HG03159 (cell line): ENCODE results near the gene CAPN3.

Experiments used
- ATAC-seq: cut with Tn5 transposase; IDR thresholded peaks from one replicate; pipeline ENCODE4 v1.9.1; 2021; ENCODE audit warnings: mild to moderate bottlenecking, moderate library complexity; ENCODE audit not compliant: unreplicated experiment

Gene CAPN3

DNA sequence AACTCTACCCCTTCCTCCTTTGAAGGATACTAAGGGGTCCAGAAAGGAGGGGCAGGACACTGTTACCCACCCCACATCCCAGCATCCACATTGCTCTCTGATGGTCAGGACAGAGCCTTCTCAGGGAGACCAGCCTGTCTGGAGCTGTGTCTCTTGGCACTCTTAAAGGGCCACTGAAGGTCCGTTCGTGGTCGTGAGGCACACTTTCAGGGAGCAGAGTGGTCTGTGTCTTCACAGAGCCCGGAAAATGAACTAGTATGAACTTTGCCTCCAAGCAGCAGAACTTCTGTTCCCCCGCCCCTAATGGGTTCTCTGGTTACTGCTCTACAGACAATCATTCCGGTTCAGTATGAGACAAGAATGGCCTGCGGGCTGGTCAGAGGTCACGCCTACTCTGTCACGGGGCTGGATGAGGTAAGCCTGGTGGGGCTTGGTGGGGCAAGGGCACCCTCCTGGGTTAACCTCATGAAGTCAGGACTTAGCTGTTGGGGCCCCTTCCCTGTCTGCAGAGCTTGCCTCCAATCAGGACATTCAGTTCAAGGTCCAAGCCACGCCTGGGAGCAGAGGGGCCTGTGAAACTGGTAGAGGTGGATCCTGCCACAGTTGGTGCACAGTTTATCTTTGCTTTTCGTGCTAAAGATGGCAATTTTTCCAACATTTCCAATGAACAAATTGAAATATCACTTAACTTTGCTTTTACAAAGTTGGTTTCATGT, 33.2 kb downstream of the CAPN3 start:
- ATAC-seq, result no peak

DNA sequence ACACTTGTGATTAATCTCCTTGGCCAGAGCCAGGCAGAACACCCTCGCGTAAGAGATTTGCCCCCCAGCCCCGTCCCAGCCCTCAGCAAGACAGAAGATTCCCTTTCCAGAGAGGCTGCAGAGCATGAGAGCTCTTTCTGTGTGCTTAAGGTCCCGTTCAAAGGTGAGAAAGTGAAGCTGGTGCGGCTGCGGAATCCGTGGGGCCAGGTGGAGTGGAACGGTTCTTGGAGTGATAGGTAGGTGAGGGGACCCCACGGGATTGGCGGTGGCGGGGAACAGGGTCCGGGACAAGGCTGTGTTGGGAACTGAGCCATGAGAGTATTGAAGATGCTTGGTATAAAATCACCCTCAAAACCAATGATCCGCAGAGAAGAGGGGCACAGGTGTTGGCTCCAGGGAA, 34.8 kb downstream of the CAPN3 start:
- ATAC-seq, result no peak

DNA sequence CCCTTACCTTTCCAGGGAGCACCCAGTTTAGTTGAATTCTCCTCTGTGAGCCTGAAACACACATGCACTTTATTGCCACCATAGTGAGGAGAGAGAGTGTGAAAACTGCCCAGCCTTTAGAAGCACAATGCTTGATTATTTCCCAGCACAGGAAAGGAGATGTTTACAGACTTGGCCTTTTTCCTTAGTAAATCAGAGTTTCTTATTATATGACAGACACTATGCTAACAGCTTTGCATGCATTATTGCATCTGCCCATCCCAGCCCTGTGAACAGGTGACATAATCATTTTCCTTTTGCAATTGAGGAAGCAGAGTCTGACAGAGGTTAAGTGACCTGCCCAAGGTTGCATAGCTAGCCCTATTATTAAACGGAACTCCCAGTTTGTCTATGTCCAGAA, 36.5 kb downstream of the CAPN3 start:
- ATAC-seq, result no peak

DNA sequence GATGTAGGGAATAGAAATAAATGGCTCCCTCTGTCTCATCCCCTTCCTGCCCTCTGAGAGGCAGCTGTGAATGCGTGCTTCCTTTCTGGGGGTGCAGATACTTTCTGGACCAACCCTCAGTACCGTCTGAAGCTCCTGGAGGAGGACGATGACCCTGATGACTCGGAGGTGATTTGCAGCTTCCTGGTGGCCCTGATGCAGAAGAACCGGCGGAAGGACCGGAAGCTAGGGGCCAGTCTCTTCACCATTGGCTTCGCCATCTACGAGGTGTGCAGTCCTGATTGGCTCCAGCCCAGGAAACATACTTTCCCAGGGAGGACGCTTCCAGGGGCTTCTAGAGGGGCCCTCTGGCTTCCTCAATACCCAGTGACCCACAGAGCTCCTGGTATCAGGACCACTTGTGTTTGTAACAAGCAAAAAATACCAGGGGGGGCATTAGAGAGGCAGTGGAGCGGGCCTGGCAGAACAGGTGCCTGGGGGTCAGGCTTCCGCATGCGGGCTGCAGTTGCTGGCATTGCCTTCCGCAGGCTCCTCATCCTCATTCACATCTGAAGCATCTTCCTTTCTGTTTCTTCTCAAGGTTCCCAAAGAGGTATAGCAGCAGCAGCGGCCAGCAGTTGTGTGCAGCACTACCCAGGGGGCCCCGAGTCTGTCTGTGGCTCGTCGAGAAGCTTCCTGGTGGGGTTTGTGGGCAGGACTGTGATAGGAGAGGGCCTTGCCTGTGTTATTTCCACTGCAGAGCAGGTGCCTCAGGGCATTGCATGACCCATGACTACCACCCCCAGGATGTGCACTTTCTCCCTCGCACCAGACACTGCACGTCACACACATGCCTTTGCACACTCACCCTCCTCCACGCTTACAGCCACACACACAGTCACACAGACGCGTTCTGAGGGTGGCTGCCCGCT, 42.5 kb downstream of the CAPN3 start:
- ATAC-seq, result no peak

DNA sequence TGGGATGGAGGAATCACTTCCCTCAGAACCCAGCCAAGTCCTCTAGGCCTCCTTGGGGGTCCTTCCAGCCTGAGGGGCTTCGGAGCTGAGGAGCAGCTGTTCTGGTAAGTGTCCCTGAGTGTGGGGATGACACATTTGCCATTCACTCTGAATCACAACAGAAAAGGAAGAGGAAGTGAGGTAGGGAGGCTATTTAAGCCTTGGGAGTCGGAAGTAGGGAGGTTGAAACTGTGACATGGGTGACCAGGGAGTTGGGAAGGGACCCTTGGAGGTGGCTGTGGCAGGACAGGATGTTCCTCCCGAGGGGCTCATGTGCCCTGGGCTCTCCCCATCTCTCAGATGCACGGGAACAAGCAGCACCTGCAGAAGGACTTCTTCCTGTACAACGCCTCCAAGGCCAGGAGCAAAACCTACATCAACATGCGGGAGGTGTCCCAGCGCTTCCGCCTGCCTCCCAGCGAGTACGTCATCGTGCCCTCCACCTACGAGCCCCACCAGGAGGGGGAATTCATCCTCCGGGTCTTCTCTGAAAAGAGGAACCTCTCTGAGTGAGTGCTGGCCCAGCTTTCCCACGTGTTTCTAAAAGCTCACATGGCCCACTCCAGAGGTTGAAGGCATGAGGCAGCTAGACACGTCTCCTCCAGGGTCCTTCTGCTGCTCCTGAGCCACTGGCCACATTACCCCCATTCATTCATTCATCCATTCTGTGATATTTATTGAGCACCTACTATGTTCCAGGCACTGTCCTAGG, 43.3 kb downstream of the CAPN3 start:
- no peak for ATAC-seq

DNA sequence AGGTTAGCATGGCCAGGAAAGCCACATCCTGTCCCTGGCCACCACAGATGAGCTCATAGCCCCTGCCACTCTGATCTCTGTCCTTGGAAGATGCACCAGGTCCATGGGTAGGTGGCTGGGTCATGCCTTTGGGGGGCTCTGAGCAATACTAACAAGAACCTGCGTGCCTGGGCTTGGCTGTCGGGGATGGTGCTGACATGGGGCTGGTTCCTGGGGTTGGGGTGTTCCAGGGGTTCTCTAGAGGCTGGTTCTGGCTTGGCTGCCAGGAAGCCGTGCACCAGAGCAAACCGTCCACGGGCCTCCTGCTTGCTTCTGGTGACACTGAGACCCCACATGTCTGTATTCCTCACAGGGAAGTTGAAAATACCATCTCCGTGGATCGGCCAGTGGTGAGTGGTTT, 44.1 kb downstream of the CAPN3 start:
- ATAC-seq, result no peak

DNA sequence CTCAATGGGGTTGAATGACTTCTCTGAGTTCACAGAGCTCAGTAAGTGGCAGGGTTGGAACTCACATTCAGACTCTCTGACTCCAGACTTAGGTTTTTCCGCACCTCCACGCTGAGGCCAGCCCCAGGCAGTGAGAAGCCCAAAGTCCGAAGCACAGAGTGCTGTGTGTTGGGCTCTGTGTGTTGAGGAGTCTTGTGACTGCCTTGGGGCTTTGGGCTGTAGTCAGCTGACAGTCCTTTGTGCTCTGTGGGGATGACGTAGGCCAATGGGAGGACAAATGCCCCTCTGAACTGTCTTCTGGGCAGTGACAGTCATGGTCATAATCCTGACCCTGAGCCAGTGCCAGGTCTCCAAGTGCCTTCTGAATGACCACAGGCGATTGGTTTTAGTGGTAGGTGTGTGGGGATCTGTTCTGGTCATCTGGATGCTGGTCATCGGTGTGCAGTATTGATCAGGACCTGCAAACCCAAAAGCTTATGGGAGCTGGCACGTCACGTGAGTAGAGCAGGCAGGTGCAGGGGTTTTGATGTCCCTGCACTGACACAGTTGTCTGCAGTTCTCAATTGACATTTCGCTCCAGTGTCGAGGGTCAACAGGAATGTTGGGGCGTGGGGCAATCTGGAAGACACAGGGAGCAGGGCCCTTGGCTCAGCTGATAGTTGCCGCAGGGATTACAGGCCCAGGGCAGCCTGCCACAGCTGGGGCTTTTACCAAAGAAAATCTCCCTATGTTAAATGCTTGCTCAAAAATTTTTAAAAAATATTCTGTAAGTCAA, 45.3 kb downstream of the CAPN3 start:
- ATAC-seq, result no peak

DNA sequence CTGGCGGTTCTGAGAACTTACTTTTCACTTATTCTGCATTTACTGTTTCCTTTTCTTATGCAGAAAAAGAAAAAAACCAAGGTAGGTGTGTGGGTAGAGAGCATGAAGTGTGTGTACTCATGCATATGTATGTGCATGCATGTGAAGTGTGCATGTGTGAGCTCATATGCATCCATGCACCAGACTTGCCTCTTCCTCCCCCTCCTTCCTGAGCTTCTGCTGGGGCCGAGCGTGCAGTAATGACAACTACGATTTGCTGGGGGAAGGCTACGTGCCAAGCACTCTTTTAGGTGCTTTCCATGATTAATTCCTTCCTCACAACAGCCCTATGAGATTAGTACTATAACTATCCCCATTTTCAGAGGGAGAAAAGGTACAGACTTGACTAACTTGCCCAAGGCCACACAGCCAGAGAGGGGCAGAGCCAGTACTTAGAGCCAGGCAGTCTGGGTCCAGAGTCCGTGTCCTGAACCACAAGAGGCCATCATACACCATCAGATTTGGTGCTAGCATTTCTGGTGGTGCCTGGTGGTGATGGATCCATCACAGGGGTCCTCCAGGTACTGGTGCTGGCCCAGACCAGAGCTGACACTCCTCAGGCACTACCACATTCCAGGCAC, 46.7 kb downstream of the CAPN3 start:
- no peak for ATAC-seq

DNA sequence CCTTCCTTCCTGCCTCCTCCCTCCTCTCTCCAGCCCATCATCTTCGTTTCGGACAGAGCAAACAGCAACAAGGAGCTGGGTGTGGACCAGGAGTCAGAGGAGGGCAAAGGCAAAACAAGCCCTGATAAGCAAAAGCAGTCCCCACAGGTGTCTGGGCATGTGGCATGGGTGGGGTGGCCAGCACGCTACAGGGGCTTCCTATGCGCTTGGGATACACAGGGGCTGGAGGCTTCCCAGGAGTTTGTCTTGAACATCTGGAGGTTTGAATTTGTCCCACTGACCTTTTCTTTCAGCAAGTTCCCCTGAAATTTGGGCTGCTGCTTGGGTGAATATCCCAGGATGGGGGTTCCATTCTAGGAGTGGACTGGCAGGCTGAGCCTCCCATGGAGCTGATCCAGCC, 48.9 kb downstream of the CAPN3 start:
- ATAC-seq, result no peak

DNA sequence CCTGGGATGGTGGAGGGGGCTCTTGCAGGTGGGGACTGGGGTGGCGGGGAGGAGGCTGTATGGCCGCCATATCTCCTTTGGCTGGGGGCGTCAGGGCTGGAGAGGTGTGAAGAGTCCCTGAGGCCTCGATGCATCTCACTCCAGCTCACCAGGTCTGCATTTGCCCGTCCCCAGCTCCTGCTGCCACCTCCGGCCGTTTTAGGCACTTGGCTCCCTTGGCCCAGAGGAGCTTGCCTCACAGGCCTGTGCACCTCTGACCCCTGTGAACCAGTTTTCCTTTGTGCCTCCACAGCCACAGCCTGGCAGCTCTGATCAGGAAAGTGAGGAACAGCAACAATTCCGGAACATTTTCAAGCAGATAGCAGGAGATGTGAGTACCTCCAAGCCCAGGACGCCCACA, 49.7 kb downstream of the CAPN3 start:
- ATAC-seq, result no peak

DNA sequence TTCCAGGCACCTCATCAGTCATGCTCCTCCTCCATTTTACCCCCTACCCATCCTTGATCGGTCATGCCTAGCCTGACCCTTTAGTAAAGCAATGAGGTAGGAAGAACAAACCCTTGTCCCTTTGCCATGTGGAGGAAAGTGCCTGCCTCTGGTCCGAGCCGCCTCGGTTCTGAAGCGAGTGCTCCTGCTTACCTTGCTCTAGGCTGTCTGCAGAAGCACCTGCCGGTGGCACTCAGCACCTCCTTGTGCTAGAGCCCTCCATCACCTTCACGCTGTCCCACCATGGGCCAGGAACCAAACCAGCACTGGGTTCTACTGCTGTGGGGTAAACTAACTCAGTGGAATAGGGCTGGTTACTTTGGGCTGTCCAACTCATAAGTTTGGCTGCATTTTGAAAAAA, 52.6 kb downstream of the CAPN3 start:
- ATAC-seq, result no peak

DNA sequence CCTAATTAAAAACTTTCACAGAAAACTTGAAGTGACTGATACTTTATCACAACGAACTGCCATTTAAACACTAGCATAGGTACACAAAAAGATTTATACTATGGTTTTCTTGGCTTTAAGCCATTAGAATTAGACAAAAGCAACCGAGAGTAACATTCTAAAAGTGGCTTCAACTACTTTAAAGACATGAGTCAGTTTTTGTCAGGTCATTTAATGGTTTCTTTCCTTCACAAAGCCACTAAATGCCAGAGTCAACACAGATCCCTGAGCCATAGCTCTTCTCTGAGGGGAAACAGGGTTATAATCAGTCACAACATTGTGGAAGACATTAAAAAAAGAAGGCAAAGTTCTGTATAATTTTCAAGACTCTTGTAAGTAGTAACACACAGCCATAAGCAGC, 54.6 kb downstream of the CAPN3 start:
- ATAC-seq, result no peak

DNA sequence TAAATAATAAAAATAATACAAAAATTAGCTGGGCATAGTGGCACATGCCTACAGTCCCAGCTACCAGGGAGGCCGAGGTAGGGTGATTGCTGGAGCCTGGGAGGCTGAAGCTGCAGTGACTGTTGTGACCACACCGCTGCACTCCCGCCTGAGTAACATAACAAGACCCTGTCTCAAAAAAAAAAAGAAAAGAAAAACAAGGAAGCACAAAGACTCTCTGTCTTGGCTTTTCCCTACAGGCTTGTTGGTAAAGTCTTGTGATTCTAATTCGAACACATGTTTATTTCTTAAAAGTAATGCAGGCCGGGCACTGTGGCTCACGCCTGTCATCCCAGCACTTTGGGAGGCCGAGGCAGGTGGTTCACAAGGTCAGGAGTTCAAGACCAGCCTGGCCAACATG, 60.1 kb downstream of the CAPN3 start:
- no peak for ATAC-seq

DNA sequence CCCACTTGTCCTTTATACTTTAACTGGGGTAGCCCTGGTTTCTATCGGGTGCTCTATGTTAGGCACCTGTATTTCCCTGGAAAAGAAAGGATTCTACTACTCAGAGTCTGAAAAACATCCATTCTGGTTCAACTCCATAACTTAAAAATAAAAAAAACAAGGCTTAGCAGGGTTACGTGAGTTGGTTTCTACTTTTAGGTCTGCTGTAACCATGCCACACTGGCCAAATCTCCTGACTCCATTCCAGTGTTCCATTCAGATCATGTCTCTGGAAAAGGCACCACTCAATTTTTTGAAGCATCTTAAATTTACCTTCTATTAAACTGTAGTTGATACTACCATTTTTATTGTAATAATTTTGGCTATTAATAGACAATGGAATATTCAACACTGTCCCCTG, 62.1 kb downstream of the CAPN3 start:
- ATAC-seq, result no peak

DNA sequence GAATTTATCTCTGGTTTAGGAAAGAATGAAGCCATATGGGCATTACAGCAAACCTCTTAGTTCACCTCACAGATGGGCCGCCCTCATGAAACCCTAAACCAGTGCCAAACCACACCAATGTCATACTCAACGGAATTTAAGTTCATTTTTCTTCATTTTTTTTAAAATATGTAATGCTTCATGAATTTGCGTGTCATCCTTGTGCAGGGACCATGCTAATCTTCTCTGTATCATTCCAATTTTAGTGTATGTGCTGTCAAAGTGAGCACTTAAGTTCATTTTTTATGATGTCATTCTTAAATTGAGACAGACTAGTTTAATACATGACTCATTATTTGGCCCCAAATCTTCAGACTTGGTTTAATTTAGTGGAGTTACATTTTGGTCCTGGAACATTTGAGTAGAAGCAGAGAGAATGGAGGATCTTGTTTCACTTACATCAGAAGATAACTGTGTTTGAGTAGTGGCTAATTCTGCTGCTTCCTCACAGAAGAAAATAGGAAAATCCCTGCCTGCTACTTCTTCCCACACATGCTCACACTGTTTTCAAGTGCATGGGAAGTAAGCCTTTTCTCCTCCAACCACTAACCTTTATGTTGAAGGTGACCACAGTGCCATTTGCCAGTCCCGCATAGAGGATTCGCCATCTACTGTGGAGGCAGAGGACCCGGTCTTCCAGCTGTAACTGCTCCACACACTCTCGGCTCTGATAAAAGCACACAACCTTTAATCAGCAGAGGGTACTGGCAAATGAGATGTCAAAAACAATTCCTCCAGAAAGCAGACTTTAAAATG, 68.3 kb downstream of the CAPN3 start:
- ATAC-seq, result no peak

DNA sequence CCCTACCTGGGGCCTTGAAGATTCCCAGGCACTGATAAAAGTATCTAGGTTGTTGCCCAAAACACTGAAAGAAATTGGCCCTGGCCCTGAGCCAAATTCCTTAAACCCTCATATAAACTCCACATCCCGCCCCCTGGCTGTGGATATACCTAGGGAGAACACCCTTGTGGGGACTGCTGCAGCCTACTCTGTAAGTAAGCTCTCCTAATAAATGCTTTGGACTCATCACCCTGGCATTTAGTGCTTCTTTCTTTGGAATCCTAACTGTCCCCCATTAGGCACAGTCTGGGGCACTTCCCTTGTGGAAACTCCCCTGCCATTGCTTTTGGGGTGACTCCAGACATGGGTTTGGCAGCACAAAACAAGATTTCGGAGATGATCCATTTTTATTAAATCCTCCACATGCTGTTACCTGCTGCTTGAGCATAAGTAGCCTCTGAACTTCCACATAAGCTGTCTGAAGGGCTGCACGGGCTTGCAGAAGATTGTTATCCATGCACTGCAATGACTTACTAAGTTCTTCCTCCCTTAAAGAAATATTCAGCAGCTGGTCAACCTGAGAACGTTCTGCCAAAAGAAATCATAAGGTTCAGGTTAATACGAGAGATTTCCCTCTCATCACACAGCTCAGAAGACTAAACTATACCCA, 85.2 kb downstream of the CAPN3 start:
- ATAC-seq, result no peak

DNA sequence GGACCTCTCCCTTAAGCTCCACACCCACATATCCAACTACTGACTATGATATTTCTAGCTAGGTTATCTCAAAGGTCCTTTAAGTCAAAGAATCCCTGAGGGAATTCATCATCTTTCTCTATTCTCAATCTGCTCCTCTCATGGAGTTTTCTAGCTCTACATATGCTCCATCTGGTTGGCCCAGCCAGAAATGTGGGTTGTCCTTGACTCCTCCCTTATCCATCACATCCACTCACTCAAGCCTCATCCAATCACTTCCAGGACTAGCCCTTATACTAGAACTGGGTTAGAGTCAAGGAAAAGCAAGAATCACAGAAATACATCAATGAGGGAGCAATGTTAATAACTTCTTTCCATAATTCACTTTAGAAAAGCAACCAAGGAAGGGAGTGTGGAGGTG, 86.2 kb downstream of the CAPN3 start:
- no peak for ATAC-seq

DNA sequence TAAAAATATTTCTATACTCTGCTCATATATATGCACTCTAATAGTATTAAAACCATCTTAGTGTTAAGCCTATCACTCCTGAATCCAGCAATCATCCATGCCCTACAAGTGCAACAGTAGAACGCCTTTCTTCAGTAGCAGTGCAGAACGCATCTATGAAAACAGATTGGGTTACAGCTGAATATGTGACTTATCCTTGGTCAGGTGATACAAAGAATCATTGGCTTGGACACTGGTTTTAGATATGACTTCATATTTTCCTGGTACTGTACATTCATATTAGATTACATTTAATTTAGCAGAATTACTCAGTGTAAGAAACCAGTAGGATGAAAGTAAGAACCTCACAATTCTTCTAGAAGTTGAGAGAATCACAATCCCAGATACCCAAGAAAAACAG, 88.3 kb downstream of the CAPN3 start:
- ATAC-seq, result no peak

DNA sequence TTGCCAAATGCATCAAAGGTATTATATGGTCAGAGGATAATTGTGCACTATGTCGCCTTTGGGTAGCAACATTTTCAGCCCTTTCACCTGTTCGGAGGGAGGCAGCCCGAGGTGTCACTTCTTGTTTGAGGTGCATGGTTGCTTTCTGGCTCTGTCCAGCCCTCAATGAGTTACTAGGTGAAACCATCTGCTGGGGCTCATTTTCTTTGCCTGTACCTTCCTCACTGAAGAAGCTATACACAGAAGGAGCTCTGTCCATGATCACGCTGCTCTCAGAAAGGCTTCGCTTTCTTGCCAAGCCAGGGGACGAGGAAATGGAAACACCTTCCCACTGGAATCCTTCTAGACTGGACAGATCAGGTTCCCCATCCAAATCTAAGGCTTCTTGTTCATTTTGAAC, 89.0 kb downstream of the CAPN3 start:
- no peak for ATAC-seq
